H9 (cell line): ENCODE results near the gene CDH23. TPM values are rescaled to one million over a fixed set of nuclear protein-coding genes. Genes with fewer than 3 reads are reported as not detected.

Experiments
- DNase-seq: peaks from one replicate; pipeline ENCODE4 v3.0.0-alpha.2; 2017
- H2AFZ ChIP-seq: one replicate; pipeline ENCODE4 v1.6.1; 2013; ENCODE audit warnings: mild to moderate bottlenecking, low read length, control low read depth, moderate library complexity
- H2AK5ac ChIP-seq: 2 replicates; pipeline ENCODE4 v1.6.1; 2013; ENCODE audit warnings: low read length, control low read depth, mixed read lengths; ENCODE audit not compliant: insufficient read length
- H2BK120ac ChIP-seq: one replicate; pipeline ENCODE4 v1.6.1; 2013; ENCODE audit warnings: low read depth, mild to moderate bottlenecking, low read length, control low read depth, inconsistent platforms; ENCODE audit not compliant: poor library complexity, severe bottlenecking
- H2BK12ac ChIP-seq: 2 replicates; pipeline ENCODE4 v1.6.1; 2013; ENCODE audit warnings: low read length, control low read depth, mixed read lengths, low read depth; ENCODE audit not compliant: insufficient read length
- H2BK15ac ChIP-seq: 2 replicates; pipeline ENCODE4 v1.6.1; 2013; ENCODE audit warnings: low read depth, low read length, control low read depth
- H2BK20ac ChIP-seq: one replicate; pipeline ENCODE4 v1.6.1; 2013; ENCODE audit warnings: low read depth, mild to moderate bottlenecking, low read length, control low read depth, inconsistent platforms; ENCODE audit not compliant: poor library complexity, severe bottlenecking
- H2BK5ac ChIP-seq: 2 replicates; pipeline ENCODE4 v1.6.1; 2013; ENCODE audit warnings: low read length, control low read depth, mixed read lengths; ENCODE audit not compliant: insufficient read length
- H3K14ac ChIP-seq: 2 replicates; pipeline ENCODE4 v1.6.1; 2013; ENCODE audit warnings: low read length, control low read depth; ENCODE audit not compliant: insufficient read depth
- H3K18ac ChIP-seq: 2 replicates; pipeline ENCODE4 v1.6.1; 2013; ENCODE audit warnings: low read depth, mild to moderate bottlenecking, mixed read lengths, low read length, control low read depth; ENCODE audit not compliant: insufficient read length
- H3K23ac ChIP-seq: 2 replicates; pipeline ENCODE4 v1.6.1; 2013; ENCODE audit warnings: low read length, control low read depth, mixed read lengths, low read depth; ENCODE audit not compliant: insufficient read length
- H3K23me2 ChIP-seq: 2 replicates; pipeline ENCODE4 v1.6.1; 2013; ENCODE audit warnings: low read depth, mild to moderate bottlenecking, mixed read lengths, low read length, control low read depth; ENCODE audit not compliant: insufficient read length, poor library complexity, severe bottlenecking
- H3K27ac ChIP-seq: 2 replicates; pipeline ENCODE4 v1.5.1; 2013; ENCODE audit warnings: low read length, control low read depth, mixed read lengths, low read depth; ENCODE audit not compliant: insufficient read length
- H3K27me3 ChIP-seq: 2 replicates; pipeline ENCODE4 v1.6.1; 2013; ENCODE audit warnings: low read length, control low read depth, inconsistent platforms; ENCODE audit not compliant: insufficient read depth
- H3K4ac ChIP-seq: 2 replicates; pipeline ENCODE4 v1.6.1; 2013; ENCODE audit warnings: low read depth, mild to moderate bottlenecking, control low read depth, inconsistent platforms, low read length, moderate library complexity
- H3K4me1 ChIP-seq: 2 replicates; pipeline ENCODE4 v1.6.1; 2013; ENCODE audit warnings: low read length, control low read depth, inconsistent platforms; ENCODE audit not compliant: insufficient read depth
- H3K4me2 ChIP-seq: 2 replicates; pipeline ENCODE4 v1.6.1; 2013; ENCODE audit warnings: low read length, control low read depth, mixed read lengths; ENCODE audit not compliant: insufficient read length, insufficient read depth
- H3K56ac ChIP-seq: 2 replicates; pipeline ENCODE4 v1.6.1; 2013; ENCODE audit warnings: low read depth, mild to moderate bottlenecking, mixed read lengths, low read length, control low read depth; ENCODE audit not compliant: insufficient read length
- H3K79me1 ChIP-seq: 2 replicates; pipeline ENCODE4 v1.6.1; 2013; ENCODE audit warnings: low read depth, mild to moderate bottlenecking, moderate library complexity, low read length, control low read depth, inconsistent platforms; ENCODE audit not compliant: insufficient read depth, poor library complexity, severe bottlenecking
- H3K79me2 ChIP-seq: 2 replicates; pipeline ENCODE4 v1.6.1; 2013; ENCODE audit warnings: low read length, control low read depth, inconsistent platforms; ENCODE audit not compliant: insufficient read depth
- H3K9ac ChIP-seq: 2 replicates; pipeline ENCODE4 v1.6.1; 2013; ENCODE audit warnings: low read length, control low read depth, mixed read lengths; ENCODE audit not compliant: insufficient read length; ENCODE audit errors: extremely low read depth
- H3K9me3 ChIP-seq: one replicate; pipeline ENCODE4 v1.6.1; 2013; ENCODE audit warnings: low read depth, low read length, inconsistent platforms; ENCODE audit not compliant: control insufficient read depth
- H3T11ph ChIP-seq: one replicate; pipeline ENCODE4 v1.6.1; 2013; ENCODE audit warnings: mild to moderate bottlenecking, low read length, control low read depth, inconsistent platforms
- H4K20me1 ChIP-seq: one replicate; pipeline ENCODE4 v1.6.1; 2013; ENCODE audit not compliant: control insufficient read depth, insufficient read length, insufficient read depth
- H4K5ac ChIP-seq: 2 replicates; pipeline ENCODE4 v1.6.1; 2013; ENCODE audit warnings: low read depth, mild to moderate bottlenecking, mixed read lengths, low read length, control low read depth; ENCODE audit not compliant: insufficient read length
- H4K8ac ChIP-seq: replicated peaks from 2 replicates; pipeline ENCODE4 v1.6.1; 2013; ENCODE audit warnings: low read length, control low read depth, mixed read lengths, low read depth; ENCODE audit not compliant: insufficient read length
- H4K91ac ChIP-seq: 2 replicates; pipeline ENCODE4 v1.6.1; 2013; ENCODE audit warnings: low read depth, mild to moderate bottlenecking, moderate library complexity, mixed read lengths, low read length, control low read depth; ENCODE audit not compliant: insufficient read length
- H3K27ac Mint-ChIP-seq, 3 experiments: 2 replicates in 2 of 3; 3 replicates in 1 of 3; pipeline ENCODE4 v1.8.0; 2020 to 2021; ENCODE audit warnings: mixed read lengths in 3 of 3, mild to moderate bottlenecking in 1 of 3, moderate library complexity in 1 of 3
- H3K27me3 Mint-ChIP-seq: 2 replicates; pipeline ENCODE4 v1.8.0; 2021; ENCODE audit warnings: low read depth, mild to moderate bottlenecking, moderate library complexity, mixed read lengths
- H3K36me3 Mint-ChIP-seq, 3 experiments: 2 replicates in 2 of 3; 3 replicates in 1 of 3; pipeline ENCODE4 v1.8.0; 2020 to 2021; ENCODE audit warnings: low read depth in 3 of 3, mixed read lengths in 3 of 3; ENCODE audit not compliant: insufficient read depth in 1 of 3
- H3K4me1 Mint-ChIP-seq, 2 experiments: 2 replicates each; pipeline ENCODE4 v1.8.0; 2020; ENCODE audit warnings: mixed read lengths in 2 of 2
- H3K4me3 Mint-ChIP-seq, 2 experiments: 2 replicates in 1 of 2; 3 replicates in 1 of 2; pipeline ENCODE4 v1.8.0; 2020 to 2021; ENCODE audit warnings: mild to moderate bottlenecking in 2 of 2, mixed read lengths in 2 of 2, moderate library complexity in 1 of 2
- H3K9me3 Mint-ChIP-seq, 2 experiments: 2 replicates in 1 of 2; 3 replicates in 1 of 2; pipeline ENCODE4 v1.8.0; 2020; ENCODE audit warnings: mild to moderate bottlenecking in 2 of 2, mixed read lengths in 2 of 2, moderate library complexity in 1 of 2
- CTCF ChIP-seq: fragments of 200-600 bp; sonication (generic); conservative IDR thresholded peaks from 3 replicates; pipeline ENCODE4 v1.8.0; 2021; ENCODE audit warnings: antibody characterized with exemption, mild to moderate bottlenecking
- WGBS: extraction: QIAGEN DNeasy Blood & Tissue Kit; methylation state at CpG from one replicate; pipeline ENCODE4 v1.1.7; 2013; ENCODE audit warnings: missing lambda C conversion rate, low lambda C conversion rate, mixed read lengths; ENCODE audit not compliant: insufficient read length; ENCODE audit errors: extremely low coverage; 5-methylcytosine and 5-hydroxymethylcytosine counted together
- total RNA-seq: library from RNA; stranded (reverse); gene quantifications from 2 replicates; pipeline ENCODE4 v1.2.1, GENCODE V29; 2021

Gene CDH23
- total RNA-seq, 1 experiment from 2014 or later: 2.1 TPM

GRCh38 chr10:71646592-71647292 lies 250.0 kb downstream of the CDH23 start:
- H2BK15ac ChIP-seq: no peak overlapping the region
- H2BK5ac ChIP-seq: no peak overlapping the region
- no peak overlapping the region for H4K8ac ChIP-seq
- no peak overlapping the region for H3T11ph ChIP-seq
- H3K23me2 ChIP-seq: no peaks in the 10 kb centered on the region
- H3K56ac ChIP-seq: no peak overlapping the region
- no peak overlapping the region for H3K23ac ChIP-seq
- Mint-ChIP-seq H3K36me3 (peaks cover 0 to 2% (median 0%) of the 10 kb centered on the region in 3 experiments; a peak in 1 of 7 replicates), H3K4me1 (peaks cover 29 to 35% of the 10 kb centered on the region in 2 experiments), H3K4me3 (no peak overlapping the region), H3K27me3 (peaks cover 22% of the 10 kb centered on the region), H3K27ac (no peak overlapping the region; a peak in 1 of 7 replicates), H3K9me3 (no peaks in the 10 kb centered on the region; a peak in 1 of 5 replicates)
- H3K27ac ChIP-seq: no peak overlapping the region
- no CpG with 5 or more reads among the region's 13 CpGs for WGBS
- H2AFZ ChIP-seq: no peak overlapping the region
- H2BK120ac ChIP-seq: no peak overlapping the region
- H3K27me3 ChIP-seq: no peaks in the 10 kb centered on the region
- DNase-seq: no peak
- H3K4ac ChIP-seq: no peak overlapping the region
- TF ChIP-seq CTCF: no peak
- no peaks in the 10 kb centered on the region for H3K79me2 ChIP-seq
- no peak overlapping the region for H3K4me2 ChIP-seq
- H4K5ac ChIP-seq: no peak overlapping the region
- no peaks in the 10 kb centered on the region for H4K20me1 ChIP-seq
- no peaks in the 10 kb centered on the region for H3K9me3 ChIP-seq
- no peak overlapping the region for H2AK5ac ChIP-seq
- no peak overlapping the region for H3K14ac ChIP-seq
- H3K18ac ChIP-seq: no peak overlapping the region
- no peak overlapping the region for H4K91ac ChIP-seq
- H2BK20ac ChIP-seq: no peak overlapping the region
- H3K4me1 ChIP-seq: peaks cover 2% of the 10 kb centered on the region; the same call in 1 of the 2 replicates
- no peaks in the 10 kb centered on the region for H3K79me1 ChIP-seq
- H2BK12ac ChIP-seq: no peak overlapping the region
- H3K9ac ChIP-seq: no peak overlapping the region
